ENCODE results near the gene TREML4.
A peak's percentile ranks its signal among the peaks of the same experiment; 100 is the strongest.

The TREML4 gene

DNA sequence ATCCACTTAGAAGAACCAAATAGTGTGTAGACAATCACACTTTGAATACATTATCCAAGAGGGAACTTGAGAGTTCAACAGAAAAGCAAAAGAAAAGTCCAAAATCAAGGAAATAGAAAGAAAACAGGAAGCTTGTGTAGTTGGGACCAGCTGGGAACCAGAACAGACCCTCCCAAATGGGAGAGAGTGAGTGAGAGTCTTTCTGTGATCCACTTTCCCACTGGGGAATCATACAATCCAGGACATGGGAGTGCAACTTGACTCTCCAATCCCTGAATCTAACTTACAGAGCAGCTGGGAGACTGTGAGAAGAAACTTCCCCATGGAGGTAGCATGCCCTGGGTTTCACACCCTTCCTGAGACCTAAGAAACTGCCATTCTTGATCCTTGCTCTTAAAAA is 27.0 kb downstream of the TREML4 start:
- DNase-seq (ENCODE audit: low spot score) = no peak

DNA sequence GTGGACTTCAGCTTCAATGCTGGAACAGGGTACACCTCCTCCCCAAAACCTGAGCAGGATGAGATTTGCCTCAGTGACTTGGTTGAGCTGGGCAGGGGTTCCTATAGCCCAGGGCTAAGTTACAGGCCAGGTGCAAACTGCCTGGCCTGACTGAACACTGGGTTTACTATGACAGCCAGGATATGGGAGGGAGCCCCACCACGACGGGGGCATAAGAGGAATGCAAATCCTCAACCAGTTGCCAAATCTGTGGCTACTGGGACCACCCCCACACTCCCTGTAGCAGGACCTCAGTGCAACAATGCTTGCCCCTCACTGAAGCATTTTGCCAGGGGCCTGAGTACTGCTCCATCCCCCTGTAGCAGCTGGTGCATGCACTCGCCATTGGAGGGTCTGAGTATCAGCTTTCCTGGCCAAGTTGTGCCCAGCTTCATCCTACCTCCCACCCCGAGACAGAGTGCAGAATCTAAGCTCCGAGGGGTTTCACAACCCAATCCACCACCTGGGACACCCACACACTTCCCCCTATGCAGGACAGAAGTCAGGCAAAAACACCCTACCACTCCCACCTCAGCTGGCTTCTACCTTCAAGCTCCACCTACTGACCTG is 27.6 kb downstream of the TREML4 start:
- DNase-seq (ENCODE audit: low spot score) = no peak

DNA sequence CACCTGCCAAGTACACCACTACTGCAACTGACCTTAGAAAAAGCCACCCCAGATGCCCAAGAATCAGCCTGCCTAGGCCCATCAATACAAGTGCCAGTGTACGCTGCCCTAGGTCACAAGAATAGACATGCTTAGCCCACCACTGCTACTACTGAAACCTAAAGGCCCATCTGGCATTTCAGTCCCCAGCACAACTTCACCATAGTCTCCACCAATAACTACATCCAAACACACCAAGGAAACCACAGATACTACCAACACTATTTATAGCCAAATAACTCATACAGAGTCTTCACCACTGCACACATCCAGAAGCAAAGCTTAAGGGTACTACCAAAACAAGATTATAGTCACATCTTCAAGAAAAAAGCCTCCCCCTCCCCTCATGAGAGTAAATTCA is 28.2 kb downstream of the TREML4 start:
- no peak for DNase-seq (ENCODE audit: low spot score)

DNA sequence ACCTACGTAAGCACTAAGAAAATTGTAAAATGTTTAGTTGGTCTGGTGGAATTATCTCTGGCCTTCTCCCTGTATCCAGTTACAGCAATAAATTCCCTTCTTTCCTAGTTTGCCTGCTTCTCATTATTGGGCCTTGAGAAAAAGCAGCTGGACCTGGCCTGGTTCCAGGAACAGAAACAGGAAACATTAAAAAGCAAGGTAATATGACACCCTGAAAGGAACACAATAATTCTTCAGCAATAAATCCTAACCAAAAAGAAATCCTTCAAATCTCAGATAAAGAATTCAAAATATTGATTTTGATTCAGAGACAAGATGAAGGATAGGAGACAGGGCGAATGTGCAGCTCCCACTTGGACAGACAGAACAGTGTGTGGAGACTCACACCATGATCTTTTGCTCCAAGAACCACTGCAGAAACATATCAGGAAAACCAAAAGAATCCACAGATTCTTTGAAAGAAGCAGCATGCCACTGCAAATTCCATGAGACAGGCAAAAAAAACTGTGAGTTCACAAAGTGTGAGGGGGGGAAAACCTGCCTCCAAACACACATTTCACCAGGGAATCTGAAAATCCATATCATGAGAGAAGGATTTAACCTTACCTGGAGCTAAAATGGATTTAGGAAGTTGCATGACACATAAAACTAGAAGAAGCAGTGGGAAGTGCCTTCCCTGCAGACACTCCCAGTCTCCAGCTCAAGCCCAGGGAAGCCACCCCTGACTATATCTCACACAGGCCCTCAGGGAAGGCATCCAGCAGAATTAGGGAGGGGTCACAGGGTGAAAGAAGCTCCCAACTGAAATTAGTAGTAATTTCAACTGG is 29.4 kb downstream of the TREML4 start:
- DNase-seq (ENCODE audit: low spot score) = no peak

DNA sequence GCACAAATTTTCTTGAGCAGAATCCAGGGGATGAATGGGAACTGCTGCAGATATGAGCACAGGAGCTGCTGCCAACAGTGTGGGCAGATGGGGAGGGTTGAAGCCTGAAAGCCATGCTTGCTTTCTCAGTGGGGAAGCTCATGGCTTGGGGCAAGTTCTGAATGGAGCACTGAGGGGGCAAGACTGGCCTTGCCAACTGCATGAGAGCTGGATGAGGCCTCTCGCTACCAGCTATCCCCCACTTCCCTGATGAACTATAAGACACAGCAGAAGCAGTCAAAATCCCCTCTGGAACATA is 30.0 kb downstream of the TREML4 start:
- DNase-seq (ENCODE audit: low spot score) = no peak

DNA sequence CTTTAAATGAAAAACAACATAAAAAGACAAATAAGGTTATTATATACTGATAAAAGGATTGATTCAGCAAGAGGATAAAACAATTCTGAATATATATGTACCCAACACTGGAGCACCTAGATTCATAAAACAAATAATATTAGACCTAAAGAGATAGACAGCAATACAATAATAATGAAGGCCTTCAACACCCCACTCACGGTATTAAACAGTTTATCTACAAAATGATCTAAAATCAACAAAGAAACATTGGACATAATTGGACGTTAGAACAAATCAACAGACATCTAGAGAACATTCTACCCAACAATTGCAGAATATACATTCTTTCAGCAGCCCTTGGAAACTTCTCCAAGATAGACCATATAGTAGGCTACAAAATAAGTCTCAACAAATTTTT is 34.3 kb downstream of the TREML4 start:
- no peak for DNase-seq (ENCODE audit: low spot score)

DNA sequence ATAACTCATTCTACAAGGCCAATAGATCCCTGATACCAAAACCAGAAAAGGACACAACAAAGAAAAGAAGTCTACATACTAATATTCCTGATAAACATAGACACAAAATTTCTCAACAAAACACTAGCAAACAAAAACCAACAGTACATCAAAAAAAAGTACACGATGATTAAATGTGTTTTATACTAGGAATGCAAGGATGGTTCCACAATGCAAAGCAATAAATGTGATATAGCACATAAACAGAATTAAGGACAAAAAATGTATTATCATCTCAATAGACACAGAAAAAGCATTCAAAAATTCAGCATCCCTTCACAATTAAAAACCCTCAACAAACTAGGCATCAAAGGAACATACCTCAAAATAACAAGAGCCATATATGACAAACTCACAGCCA is 35.1 kb downstream of the TREML4 start:
- no peak for DNase-seq (ENCODE audit: low spot score)

DNA sequence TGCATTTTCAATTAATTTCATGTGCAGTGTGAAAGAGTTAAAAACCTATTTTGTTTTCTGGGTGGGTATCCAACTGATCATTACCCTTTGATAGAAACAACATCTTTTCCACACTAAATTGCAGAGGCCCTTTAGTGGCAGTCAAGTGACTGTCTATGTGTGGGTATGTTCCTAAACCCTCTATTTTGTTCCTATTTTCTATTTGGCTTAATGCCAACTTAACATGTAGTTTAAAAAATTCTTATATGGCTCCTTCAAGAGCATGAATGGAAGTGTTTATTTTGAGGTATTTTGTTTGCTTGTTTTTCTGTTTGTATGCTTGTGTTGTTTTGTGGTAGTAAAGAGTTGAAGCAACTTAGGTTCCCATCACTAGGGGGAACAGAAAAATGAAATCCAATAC is 38.4 kb downstream of the TREML4 start:
- DNase-seq (ENCODE audit: low spot score) = no peak

DNA sequence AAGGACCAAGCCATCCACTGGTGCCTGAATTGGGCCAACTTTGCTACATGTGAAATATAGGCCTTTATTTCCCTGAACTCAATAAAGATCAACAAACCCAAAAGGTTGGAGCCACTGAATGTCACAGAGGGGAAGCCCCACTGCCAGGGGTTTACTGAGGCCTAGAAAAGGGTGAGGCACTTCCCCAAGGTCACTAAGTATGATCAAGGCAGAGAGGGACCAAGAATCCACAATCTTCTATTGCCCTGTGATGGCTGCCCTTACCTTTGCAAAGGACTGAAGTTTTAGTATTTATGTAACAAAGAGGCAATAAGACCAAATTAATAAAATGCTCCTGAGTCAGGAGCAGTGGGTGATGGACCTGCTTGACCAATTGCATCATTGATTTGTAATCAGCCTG is 40.3 kb downstream of the TREML4 start:
- no peak for DNase-seq (ENCODE audit: low spot score)

DNA sequence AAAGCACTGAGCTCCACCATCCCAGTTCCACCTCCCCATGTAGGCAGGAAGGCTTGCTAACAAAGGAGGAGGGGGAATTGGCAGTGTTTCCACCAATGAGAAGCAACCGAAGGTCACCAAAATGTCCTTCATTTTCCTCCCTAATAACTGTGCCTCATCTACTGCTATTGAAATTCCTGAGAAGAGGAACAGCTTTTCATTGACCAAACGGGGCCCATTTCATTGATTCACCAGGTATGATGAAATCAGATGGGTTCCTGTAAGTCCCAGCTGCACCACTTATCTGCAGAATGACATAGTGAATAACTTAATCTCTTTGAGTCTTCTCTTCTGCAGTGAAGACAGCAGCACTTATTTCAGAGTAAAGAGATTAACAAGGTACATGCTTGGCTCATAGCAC is 41.0 kb downstream of the TREML4 start:
- no peak for DNase-seq (ENCODE audit: low spot score)

DNA sequence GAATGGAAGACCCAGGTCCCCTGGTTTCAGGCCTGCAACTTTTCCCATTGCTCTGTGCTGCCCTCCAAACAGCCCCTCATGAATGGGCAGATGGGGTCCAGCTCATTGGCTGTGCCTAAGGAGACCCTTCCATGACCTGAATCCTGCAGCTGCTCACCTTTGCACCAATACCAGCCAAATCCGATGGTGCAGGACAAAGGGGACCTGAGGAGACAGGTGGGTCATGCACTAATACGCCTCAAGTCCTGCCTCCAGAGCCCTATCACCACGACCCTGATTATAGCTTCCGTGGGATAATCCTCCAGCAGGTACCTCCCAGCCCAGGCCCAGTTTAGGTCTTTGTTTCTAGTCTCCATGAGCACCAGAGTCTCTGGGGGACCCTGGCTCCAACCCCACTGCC is 41.6 kb downstream of the TREML4 start:
- DNase-seq (ENCODE audit: low spot score) = no peak

DNA sequence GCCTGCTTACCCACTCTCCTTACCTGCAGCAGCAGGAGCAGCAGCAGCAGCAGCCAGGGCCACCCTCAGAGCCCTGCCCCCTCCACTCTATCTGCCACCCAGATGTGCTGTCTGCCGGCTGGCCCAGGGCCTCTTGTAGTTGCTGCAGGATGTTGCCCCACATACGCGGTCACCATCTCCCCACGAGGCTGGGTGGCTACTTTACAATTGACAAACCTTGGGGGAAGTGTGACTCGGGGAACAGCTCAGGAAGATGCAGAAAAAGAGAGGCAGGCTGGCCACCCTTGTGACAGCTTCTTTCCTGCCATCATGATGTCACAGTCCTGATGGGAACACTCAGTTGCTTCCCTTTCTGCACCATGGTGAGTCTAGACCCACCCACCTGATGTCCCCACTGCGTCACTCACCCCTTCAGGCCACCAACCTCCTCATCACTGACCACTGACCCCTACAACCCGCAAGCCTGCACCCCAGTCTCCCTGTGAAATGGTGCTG is 43.8 kb downstream of the TREML4 start:
- DNase-seq (ENCODE audit: low spot score) = no peak

DNA sequence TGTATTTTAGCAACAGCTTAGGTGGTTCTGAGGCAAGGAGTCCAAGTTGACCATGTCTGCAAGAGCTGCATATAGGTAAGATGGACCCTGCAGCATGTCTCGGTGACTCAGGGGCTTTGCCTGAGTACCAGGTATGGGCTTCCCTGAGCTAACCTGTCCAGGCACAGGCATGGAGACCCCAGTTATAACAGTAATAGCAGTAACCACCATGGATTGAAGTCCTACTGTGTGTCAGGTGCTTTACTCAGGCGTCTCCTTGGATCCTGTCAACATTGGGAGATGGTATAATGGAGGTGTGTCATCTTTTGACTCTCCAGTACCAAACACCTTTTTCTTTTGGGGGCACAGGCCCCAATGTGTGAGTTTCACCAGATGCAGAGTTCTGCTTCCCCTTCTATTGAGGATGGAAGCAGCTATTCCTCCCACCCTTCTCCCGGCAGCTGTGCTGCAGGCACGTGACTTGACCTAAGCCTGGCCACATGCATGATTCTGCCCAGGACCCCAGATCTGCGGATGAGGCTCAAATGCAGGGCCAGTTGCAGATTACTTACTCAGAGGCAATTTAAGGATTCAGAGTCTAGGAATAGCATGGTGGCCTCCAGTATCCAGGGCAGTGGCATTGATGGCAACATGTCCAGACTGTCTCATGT is 44.6 kb downstream of the TREML4 start:
- no peak for DNase-seq (ENCODE audit: low spot score)

DNA sequence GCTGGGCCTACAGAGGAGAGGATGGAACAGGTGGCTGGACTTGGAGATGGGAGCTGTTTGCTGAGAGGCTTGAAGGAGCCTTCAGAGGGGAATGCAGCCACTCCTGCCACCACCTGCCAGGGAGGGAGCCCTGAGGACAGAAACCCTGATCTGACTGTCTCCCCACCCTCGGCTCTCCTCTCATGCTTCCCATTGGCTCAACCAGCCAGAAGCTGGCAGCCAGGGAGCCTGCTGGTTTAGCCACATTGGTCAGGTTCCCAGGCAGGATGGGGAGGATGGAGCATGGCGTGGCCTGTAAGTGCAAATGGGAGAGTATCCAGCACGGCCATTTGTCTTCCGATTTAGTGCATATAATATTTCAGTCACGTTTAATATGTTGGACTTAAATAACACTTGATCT is 45.6 kb downstream of the TREML4 start:
- DNase-seq (ENCODE audit: low spot score) = no peak

DNA sequence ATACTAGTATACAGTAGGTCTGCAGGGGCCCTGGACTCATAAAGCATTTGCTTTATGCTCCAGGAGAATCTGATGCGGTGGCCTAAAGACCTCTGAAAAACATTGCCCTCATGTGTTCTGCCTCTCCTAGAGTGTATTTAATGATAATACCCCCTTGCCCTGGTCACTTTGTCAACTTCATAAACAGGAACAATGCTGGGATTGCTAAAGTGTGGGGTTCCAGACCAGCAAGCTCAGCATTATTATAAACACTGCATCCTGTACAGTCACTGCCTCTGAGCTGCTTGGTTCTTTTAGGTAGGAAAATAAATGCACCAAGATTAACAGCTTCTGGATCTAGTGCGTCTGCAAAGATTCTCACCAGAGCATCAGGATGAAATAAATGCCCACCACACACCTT is 46.1 kb downstream of the TREML4 start:
- no peak for DNase-seq (ENCODE audit: low spot score)

DNA sequence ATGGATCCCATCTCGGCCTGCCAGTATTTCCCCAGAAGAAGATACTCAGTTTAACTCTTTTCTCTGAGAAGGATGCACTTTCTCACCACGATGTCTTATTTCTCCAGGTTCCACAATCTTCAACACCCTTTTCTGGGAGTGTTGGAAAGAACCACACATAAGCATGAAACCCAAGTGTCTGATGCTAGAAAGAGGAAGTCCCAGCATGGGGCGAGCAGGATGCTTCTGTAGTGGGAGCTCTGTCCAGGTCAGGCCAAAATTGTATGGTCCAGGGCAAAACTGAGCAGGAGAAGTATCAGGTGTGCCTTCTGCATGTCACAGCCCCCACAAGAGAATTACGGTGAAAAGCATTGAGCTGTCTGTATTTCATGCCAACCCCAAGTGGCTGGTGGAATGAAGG is 47.3 kb downstream of the TREML4 start:
- no peak for DNase-seq (ENCODE audit: low spot score)

DNA sequence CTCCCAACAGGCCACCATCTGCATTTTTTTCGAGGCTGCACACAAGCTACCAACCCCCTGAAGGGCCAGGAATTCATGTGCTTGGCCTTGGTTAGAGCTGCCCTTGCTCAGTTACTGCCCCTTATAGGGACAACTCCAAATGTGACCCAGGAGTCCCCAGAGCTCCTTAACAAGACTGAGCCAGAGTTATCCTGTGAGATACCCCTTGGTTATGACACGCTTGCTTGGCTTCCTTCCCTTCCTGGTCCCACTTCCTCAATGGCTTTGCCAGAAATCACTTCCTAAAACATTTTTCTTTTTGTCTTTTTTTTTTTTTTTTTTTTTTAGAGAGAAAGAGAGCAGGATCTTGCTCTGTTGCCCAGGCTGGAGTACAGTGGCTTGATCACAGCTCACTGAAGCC is 49.5 kb downstream of the TREML4 start:
- DNase-seq (ENCODE audit: low spot score) = no peak

DNA sequence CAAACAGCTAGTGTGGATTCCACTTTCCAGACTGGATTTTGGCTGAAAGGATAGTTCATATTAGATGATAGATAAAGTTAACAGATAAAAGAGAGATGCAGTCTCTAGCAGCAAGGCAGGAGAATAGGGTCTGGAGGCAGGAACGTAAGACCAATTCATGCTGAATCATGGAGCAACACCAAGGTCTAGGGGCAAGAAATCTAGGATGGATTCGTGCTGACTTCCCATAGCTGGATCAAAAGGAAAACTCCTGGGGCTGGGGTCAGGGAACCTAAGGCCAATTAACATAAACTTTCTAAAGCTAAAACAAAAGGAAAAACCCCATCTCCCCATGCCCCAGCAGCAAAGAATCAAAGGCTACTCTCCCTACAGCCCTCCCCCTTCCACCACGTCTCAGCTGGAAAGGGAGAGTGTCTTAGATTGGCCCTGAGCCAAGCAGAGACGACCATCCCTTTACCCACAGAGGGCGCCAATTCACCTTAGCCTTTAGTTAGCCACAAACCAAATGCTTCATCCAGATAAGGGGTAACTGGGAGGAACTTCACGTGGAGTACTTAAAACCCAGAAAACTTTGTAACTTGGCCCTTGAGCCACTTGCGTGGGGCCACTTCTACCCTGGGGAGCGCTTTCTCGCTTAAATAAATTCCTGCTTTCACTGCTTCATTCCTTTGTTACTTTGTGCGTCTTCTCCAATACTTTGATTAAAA is 50.7 kb downstream of the TREML4 start:
- DNase-seq (ENCODE audit: low spot score) = no peak

DNA sequence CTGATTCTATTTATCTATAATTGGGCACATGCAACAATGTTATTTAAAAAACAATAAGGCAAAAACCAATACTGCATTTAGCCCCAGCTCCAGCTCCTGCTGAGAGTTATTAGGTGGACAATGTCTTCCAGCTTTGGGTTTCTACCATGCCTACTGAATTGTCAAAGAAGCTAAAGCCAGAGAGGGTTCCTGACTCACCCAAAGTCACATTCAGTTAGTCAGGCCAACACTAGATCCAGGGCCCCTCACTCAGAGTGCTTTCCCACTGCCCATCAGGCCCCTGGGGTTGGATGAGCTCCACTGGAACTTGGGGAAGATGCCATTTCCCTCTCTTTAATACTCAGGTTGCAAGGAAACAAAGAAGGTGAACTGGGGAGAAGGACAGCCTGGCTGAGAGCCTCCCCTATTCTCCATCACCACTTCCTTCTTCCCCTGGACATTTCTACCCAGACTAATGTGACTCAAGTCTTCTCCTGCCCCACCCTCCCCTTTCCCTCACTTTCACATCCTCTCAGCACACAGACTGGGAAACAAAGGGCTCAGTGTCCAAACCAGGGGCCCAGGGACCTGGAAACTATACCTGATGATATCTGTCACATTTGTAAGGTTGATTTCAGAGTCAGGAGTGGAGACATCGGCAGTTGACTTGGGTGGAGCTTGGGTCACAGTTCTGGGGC is 52.4 kb downstream of the TREML4 start:
- DNase-seq (ENCODE audit: low spot score) = no peak

DNA sequence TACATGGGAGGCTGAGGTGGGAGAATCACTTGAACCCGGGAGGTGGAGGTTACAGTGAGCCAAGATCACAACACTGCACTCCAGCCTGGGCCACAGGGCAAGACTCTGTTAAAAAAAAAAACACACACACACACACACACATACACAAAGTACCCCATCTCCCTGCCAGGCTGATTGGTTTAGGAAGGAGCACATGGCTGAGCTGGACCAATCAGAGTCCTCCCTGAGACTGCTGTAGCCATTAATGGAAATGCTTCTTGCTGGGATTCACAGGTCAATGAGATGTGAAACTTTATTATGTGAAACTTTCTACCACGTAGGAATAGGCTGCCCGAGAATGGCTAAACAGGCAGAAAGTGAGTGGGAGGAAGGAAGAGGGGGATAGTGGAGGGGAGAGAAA is 55.5 kb downstream of the TREML4 start:
- no peak for DNase-seq (ENCODE audit: low spot score)

DNA sequence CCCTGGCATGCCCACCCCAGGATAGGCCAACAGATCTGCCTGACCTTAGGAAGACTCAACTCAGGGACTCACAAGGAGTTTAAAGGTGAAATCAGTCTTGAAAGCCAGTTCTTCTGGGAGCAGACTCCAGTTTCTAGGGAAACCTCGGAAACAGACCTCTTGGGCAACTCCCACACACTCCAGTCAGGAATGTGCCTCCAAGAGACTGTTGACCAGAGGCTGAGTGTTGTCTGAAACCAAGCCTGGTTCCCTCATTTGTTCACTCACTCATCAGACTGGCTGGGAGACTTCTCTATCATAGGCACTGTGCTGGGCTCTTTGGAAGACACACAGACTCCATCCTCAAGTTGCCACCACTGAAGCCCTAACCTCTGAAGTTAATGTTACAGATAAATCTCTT is 56.6 kb downstream of the TREML4 start:
- peak; percentile 13 for DNase-seq (ENCODE audit: low spot score)
